MG63 (cell line): Measurements from ENCODE around the gene GABRD. TPM values are rescaled to one million over a fixed set of nuclear protein-coding genes. Genes with fewer than 3 reads are reported as not detected.
"Not testable (repeated sequence)": the region's sequence is repeated elsewhere in the genome, so short reads cannot be mapped to it uniquely, and the experiment has no call there.

Source experiments
- DNase-seq: peaks from one replicate; pipeline ENCODE4 v3.0.0-alpha.2; 2020
- H3K27me3 ChIP-seq: fragments of 250-450 bp; sonication (Bioruptor Pico); 2 replicates; pipeline ENCODE4 v1.5.1; 2020; ENCODE audit warnings: mild to moderate bottlenecking, moderate library complexity
- H3K36me3 ChIP-seq: fragments of 250-450 bp; sonication (Bioruptor Pico); 2 replicates; pipeline ENCODE4 v1.5.1; 2020; ENCODE audit warnings: mild to moderate bottlenecking, moderate library complexity
- H3K4me3 ChIP-seq: fragments of 250-450 bp; sonication (Bioruptor Pico); 2 replicates; pipeline ENCODE4 v1.5.1; 2020; ENCODE audit warnings: mild to moderate bottlenecking, moderate library complexity
- H3K9me3 ChIP-seq: fragments of 250-450 bp; sonication (Bioruptor Pico); 2 replicates; pipeline ENCODE4 v1.5.1; 2020; ENCODE audit warnings: mild to moderate bottlenecking, moderate library complexity
- total RNA-seq: library from RNA; depleted of rRNA; stranded (reverse); fragments of >200 nt; shearing (Covaris generic); gene quantifications from 2 replicates; pipeline ENCODE4 v1.2.3, GENCODE V29; 2014; ENCODE audit warnings: low replicate concordance

Gene GABRD
- total RNA-seq, 1 experiment from 2014 or later, result not detected

- H3K27me3 ChIP-seq, DNase-seq, H3K4me3 ChIP-seq, H3K36me3 ChIP-seq, H3K9me3 ChIP-seq: not testable (repeated sequence)
Measured at GRCh38 chr1:1981631-1982327, 37.4 kb upstream of the GABRD start.

- Histone ChIP-seq H3K9me3 (no peaks in the 10 kb centered on the region), H3K4me3 (no peak overlapping the region), H3K27me3 (no peaks in the 10 kb centered on the region), H3K36me3 (no peaks in the 10 kb centered on the region)
- no peak for DNase-seq
Measured at GRCh38 chr1:1982379-1983232, 36.5 kb upstream of the GABRD start.

GRCh38 chr1:1984560-1985070 lies 34.5 kb upstream of the GABRD start:
- H3K27me3 ChIP-seq, result no peaks in the 10 kb centered on the region
- no peaks in the 10 kb centered on the region for H3K36me3 ChIP-seq
- H3K9me3 ChIP-seq, result no peaks in the 10 kb centered on the region
- no peak overlapping the region for H3K4me3 ChIP-seq
- DNase-seq, result no peak

- Histone ChIP-seq H3K9me3 (no peaks in the 10 kb centered on the region), H3K36me3 (no peaks in the 10 kb centered on the region), H3K4me3 (no peak overlapping the region), H3K27me3 (no peaks in the 10 kb centered on the region)
- no peak for DNase-seq
Measured at GRCh38 chr1:1985375-1986050, 33.6 kb upstream of the GABRD start.

DNA sequence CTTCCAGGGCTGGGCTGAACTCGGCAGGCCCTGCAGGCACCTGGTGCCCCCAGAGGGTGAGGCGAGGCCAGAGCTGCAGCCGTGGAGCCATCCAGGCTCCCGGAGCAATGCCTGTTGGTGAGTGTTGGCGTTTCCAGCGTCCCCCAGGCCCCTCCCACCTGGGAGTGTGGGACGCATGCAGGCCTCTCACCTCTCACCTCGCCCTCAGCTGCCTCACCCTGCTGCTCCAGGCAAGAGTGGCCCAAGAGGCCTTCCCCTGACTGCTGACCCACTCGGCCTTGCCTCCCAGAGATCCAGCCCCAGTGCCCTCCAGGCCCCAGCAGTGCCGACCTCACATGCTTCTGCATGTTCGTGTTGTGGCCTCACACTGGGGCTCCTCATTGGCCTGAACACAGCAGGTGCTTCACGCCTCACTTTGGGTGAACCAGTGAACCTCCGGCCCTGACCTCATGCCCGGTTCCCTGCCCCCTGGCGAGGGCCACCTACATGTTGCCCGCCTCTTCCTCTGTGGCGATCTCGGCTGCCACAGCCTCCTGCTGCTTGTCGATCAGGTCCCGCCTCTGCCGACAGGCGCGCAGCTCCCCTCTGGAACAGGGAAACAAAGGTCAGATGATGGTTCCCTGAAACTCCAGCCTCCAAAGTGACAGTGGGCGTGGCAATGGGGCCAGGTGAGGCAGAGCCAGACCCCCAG lies 32.5 kb upstream of the GABRD start:
- Histone ChIP-seq H3K4me3 (no peak overlapping the region), H3K9me3 (no peaks in the 10 kb centered on the region), H3K27me3 (no peaks in the 10 kb centered on the region), H3K36me3 (no peaks in the 10 kb centered on the region)
- DNase-seq, result no peak

GRCh38 chr1:1987142-1987510 lies 32.0 kb upstream of the GABRD start:
- H3K27me3 ChIP-seq, result no peaks in the 10 kb centered on the region
- no peak overlapping the region for H3K4me3 ChIP-seq
- no peaks in the 10 kb centered on the region for H3K9me3 ChIP-seq
- DNase-seq, result no peak
- no peaks in the 10 kb centered on the region for H3K36me3 ChIP-seq

DNA sequence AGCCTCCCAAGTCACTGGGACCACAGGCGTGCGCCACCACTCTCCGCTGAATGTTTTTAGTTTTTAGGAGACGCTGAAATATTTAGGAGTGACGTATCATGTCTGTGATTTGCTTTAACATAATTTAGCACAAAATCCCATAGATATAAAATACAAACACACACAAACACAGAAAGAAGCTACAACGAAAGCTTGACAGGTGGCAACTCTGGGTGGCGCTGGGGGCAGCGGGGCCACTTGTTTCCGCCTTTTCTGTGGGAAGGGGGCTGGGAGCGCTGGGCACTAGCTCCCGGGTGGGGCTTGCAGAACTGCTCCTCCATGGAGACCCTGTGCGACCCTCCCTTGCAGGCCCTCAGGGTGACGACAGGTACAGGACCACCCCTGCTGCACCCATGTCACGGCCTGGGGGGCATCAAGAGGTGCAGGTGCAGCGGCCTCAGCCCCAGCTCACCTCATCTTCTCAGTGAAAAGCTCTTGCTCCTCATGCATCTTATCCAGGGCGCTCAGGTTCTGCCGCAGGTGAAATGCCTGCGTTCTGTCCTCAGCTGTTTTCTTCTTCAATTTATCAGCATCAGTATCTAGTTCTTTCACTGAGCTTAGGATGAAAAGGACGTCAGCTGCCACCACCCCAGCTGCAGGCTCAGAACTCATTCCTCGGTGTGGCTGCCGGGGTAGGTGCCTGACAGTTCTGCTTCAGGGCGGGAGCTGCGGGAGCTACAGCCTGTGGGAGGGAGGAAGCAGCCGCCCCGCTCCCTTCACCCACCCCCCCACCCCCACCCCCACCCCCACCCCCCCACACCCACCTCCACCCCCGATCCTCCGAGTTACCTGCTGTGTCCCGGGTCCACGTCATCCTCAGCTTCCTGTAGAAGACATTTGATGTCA lies 30.8 kb upstream of the GABRD start:
- H3K4me3 ChIP-seq, result no peak overlapping the region
- no peaks in the 10 kb centered on the region for H3K9me3 ChIP-seq
- no peaks in the 10 kb centered on the region for H3K36me3 ChIP-seq
- DNase-seq, result no peak
- H3K27me3 ChIP-seq, result no peaks in the 10 kb centered on the region

DNA sequence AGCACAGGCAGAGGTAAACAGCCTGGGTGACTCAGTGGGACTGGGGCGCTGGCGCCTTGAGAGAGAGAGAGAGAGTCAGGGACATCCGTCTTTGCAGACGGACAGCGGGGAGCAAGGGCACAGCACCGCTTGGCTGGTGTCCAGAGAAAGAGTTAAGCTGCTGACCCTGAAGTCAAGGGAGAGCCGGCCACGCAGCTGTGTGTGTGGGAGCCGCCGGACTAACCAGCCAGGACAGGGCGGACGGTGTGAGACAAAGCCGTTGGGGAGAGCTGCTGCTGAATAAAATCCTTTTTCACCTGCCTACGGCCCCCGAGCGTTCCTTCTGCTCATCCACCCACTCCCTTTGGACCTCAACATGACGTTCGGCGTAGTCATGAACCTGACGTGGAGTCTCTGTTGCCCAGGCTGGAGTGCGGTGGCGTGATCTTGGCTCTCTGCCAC lies 30.0 kb upstream of the GABRD start:
- no peak for DNase-seq

GRCh38 chr1:1989789-1990188 lies 29.4 kb upstream of the GABRD start:
- H3K9me3 ChIP-seq, result no peaks in the 10 kb centered on the region
- H3K36me3 ChIP-seq, result no peaks in the 10 kb centered on the region
- H3K27me3 ChIP-seq, result peaks cover 5% of the 10 kb centered on the region; the same call in 1 of the 2 replicates
- no peak for DNase-seq
- no peak overlapping the region for H3K4me3 ChIP-seq

More for the DNA sequence above, 30.0 kb upstream of the GABRD start:
- no peak overlapping the region for H3K4me3 ChIP-seq
- no peaks in the 10 kb centered on the region for H3K9me3 ChIP-seq
- no peaks in the 10 kb centered on the region for H3K27me3 ChIP-seq
- H3K36me3 ChIP-seq, result no peaks in the 10 kb centered on the region

GRCh38 chr1:1990222-1990621 lies 28.9 kb upstream of the GABRD start:
- H3K4me3 ChIP-seq, result no peak overlapping the region
- H3K27me3 ChIP-seq, result peaks cover 5% of the 10 kb centered on the region; the same call in 1 of the 2 replicates
- H3K36me3 ChIP-seq, result no peaks in the 10 kb centered on the region
- no peaks in the 10 kb centered on the region for H3K9me3 ChIP-seq
- DNase-seq, result no peak

GRCh38 chr1:1994536-1994935 lies 24.6 kb upstream of the GABRD start:
- no peak for DNase-seq
- Histone ChIP-seq H3K36me3 (no peaks in the 10 kb centered on the region), H3K27me3 (peaks cover 5% of the 10 kb centered on the region; the same call in 1 of the 2 replicates), H3K4me3 (no peak overlapping the region), H3K9me3 (no peaks in the 10 kb centered on the region)

DNA sequence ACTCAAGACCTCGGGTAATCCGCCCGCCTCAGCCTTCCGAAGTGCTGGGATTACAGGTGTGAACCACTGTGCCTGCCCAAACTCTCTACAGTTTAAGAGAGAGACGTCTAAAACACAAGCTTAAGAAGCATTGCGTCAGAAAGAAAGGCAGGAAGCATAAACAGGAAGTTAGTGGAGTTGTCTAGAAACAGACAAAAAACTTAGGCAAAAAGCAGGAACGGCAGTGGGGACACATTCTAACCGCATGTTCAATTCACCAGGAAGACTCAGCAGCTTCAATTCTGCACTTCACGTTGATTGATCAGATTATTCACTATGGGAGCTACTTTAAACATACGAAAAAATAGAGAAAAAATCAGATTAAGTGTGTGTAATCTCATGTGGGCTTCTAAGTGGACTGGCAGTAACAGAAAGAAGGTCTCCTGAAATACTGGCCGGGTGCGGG lies 22.9 kb upstream of the GABRD start:
- no peak for DNase-seq
- Histone ChIP-seq H3K9me3 (no peaks in the 10 kb centered on the region), H3K4me3 (no peak overlapping the region), H3K27me3 (peaks cover 5% of the 10 kb centered on the region; the same call in 1 of the 2 replicates), H3K36me3 (no peaks in the 10 kb centered on the region)

- H3K27me3 ChIP-seq, result peaks cover 5% of the 10 kb centered on the region; the same call in 1 of the 2 replicates
- no peak overlapping the region for H3K4me3 ChIP-seq
- no peaks in the 10 kb centered on the region for H3K9me3 ChIP-seq
- DNase-seq, result no peak
- H3K36me3 ChIP-seq, result no peaks in the 10 kb centered on the region
Measured at GRCh38 chr1:1997576-1997975, 21.6 kb upstream of the GABRD start.

DNA sequence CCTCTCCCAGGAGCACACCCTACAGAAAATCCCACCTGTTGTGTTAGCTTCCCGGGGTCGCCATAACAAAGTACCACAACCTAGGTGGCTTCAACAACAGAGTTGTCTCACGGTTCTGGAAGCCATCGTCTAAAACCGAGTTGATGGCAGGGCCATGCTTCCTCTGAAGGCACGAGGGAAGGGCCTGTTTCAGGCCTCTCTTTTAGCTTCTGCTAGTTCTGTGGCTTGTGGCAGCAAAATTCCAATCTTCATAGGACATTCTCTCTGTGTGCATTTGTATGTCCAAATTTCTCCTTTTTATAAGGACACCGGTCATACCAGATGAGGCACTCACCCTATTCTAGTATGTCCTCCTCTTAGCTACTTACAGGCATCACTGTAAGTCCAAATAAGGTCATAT lies 18.7 kb upstream of the GABRD start:
- Histone ChIP-seq H3K9me3 (no peaks in the 10 kb centered on the region), H3K4me3 (no peak overlapping the region), H3K27me3 (no peaks in the 10 kb centered on the region), H3K36me3 (no peaks in the 10 kb centered on the region)
- DNase-seq, result no peak

DNA sequence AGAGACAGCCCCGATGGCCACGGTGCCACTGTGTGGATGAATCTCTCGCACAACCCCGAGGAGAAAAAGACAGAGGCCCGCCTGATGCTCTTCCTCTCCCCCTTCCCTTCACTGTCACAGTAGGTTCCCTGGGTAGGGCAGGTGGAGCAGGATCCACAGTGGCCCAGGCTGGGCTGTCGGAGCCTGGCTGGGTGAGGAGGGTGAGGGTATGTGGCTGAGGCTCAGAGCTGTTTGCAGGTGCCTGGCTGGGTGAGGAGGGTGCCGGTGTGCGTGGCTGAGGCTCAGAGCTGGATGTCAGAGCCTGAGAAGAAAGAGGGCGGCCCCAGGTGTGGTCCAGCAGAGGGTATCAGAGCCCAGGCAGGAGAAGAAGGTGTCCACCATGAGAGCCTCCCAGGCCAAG lies 18.3 kb upstream of the GABRD start:
- Histone ChIP-seq H3K36me3 (no peaks in the 10 kb centered on the region), H3K4me3 (no peak overlapping the region), H3K27me3 (no peaks in the 10 kb centered on the region), H3K9me3 (no peaks in the 10 kb centered on the region)
- DNase-seq, result no peak
